SK-N-SH treated with all-trans-retinoic acid at 6 μM for 48 hours (cell line): ENCODE results near the gene PRRT1.

Experiments
- ATAC-seq: fragments of 200-7000 bp; cut with Tn5 transposase; 3 replicates; pipeline ENCODE4 v1.9.1; 2020; ENCODE audit warnings: mild to moderate bottlenecking, moderate library complexity
- BACH2 ChIP-seq: fragments of 250-450 bp; sonication (Bioruptor Pico); IDR thresholded peaks from 2 replicates; pipeline ENCODE4 v1.9.0; 2021; ENCODE audit warnings: mild to moderate bottlenecking, borderline replicate concordance
- CSDC2 ChIP-seq: fragments of 250-450 bp; sonication (Bioruptor Pico); IDR thresholded peaks from 2 replicates; pipeline ENCODE4 v1.5.0; 2020; ENCODE audit warnings: mild to moderate bottlenecking, moderate library complexity
- ESRRG ChIP-seq: fragments of 250-450 bp; sonication (Bioruptor Pico); IDR thresholded peaks from 2 replicates; pipeline ENCODE4 v1.6.1; 2021; ENCODE audit warnings: mild to moderate bottlenecking
- GLIS3 ChIP-seq: fragments of 250-450 bp; sonication (Bioruptor Pico); IDR thresholded peaks from 2 replicates; pipeline ENCODE4 v1.5.0; 2020; ENCODE audit warnings: mild to moderate bottlenecking, moderate library complexity
- ISL1 ChIP-seq: fragments of 250-450 bp; sonication (Bioruptor Pico); IDR thresholded peaks from 2 replicates; pipeline ENCODE4 v2.1.2; 2022; ENCODE audit warnings: mild to moderate bottlenecking, moderate library complexity
- OSR1 ChIP-seq: fragments of 250-450 bp; sonication (Bioruptor Pico); IDR thresholded peaks from 2 replicates; pipeline ENCODE4 v1.8.0; 2022; ENCODE audit warnings: moderate library complexity, mild to moderate bottlenecking, inconsistent platforms
- PPARA ChIP-seq: fragments of 250-450 bp; sonication (Bioruptor Pico); IDR thresholded peaks from 2 replicates; pipeline ENCODE4 v1.5.0; 2020; ENCODE audit warnings: mild to moderate bottlenecking, borderline replicate concordance
- RARB ChIP-seq: fragments of 250-450 bp; sonication (Bioruptor Pico); IDR thresholded peaks from 2 replicates; pipeline ENCODE4 v1.8.0; 2021; ENCODE audit warnings: mild to moderate bottlenecking, moderate library complexity
- SNAI2 ChIP-seq: fragments of 250-450 bp; sonication (Bioruptor Pico); IDR thresholded peaks from 2 replicates; pipeline ENCODE4 v1.5.0; 2020; ENCODE audit warnings: mild to moderate bottlenecking, moderate library complexity
- TOX ChIP-seq: fragments of 250-450 bp; sonication (Bioruptor Pico); IDR thresholded peaks from 2 replicates; pipeline ENCODE4 v1.8.0; 2021; ENCODE audit warnings: mild to moderate bottlenecking, moderate library complexity, borderline replicate concordance
- ZFP3 ChIP-seq: fragments of 250-450 bp; sonication (Bioruptor Pico); IDR thresholded peaks from 2 replicates; pipeline ENCODE4 v1.5.0; 2020; ENCODE audit warnings: mild to moderate bottlenecking, moderate library complexity
- ZFP30 ChIP-seq: fragments of 450-650 bp; formaldehyde crosslinking; IDR thresholded peaks from 2 replicates; pipeline ENCODE4 v1.5.0; 2022; ENCODE audit warnings: mild to moderate bottlenecking, moderate library complexity
- ZNF565 ChIP-seq: fragments of 450-650 bp; formaldehyde crosslinking; conservative IDR thresholded peaks from 2 replicates; pipeline ENCODE4 v1.5.0; 2020; ENCODE audit warnings: low read depth, mild to moderate bottlenecking, moderate library complexity
- ZNF70 ChIP-seq: fragments of 450-650 bp; formaldehyde crosslinking; IDR thresholded peaks from 2 replicates; pipeline ENCODE4 v1.5.0; 2020; ENCODE audit warnings: mild to moderate bottlenecking, moderate library complexity
- ZNF8 ChIP-seq: fragments of 450-650 bp; formaldehyde crosslinking; IDR thresholded peaks from 2 replicates; pipeline ENCODE4 v1.5.0; 2020; ENCODE audit warnings: mild to moderate bottlenecking, moderate library complexity
- TF ChIP-seq, protein P1 (sequence below): fragments of 250-450 bp; sonication (Bioruptor Pico); IDR thresholded peaks from 2 replicates; pipeline ENCODE4 v1.5.1; 2020; ENCODE audit warnings: low read depth, mild to moderate bottlenecking, moderate library complexity
- TF ChIP-seq, protein P2 (sequence below): fragments of 250-450 bp; sonication (Bioruptor Pico); IDR thresholded peaks from 2 replicates; pipeline ENCODE4 v1.5.0; 2020; ENCODE audit warnings: mild to moderate bottlenecking, moderate library complexity
- TF ChIP-seq, protein P3 (sequence below): fragments of 250-450 bp; sonication (Bioruptor Pico); IDR thresholded peaks from 2 replicates; pipeline ENCODE4 v1.8.0; 2020; ENCODE audit warnings: mild to moderate bottlenecking, moderate library complexity, borderline replicate concordance
- TF ChIP-seq, protein P4 (sequence below): fragments of 250-450 bp; sonication (Bioruptor Pico); IDR thresholded peaks from 2 replicates; pipeline ENCODE4 v1.8.0; 2021; ENCODE audit warnings: low read depth, mild to moderate bottlenecking, moderate library complexity, borderline replicate concordance
- TF ChIP-seq, protein P5 (sequence below): fragments of 250-450 bp; sonication (Bioruptor Pico); IDR thresholded peaks from 2 replicates; pipeline ENCODE4 v1.5.1; 2021; ENCODE audit warnings: mild to moderate bottlenecking, moderate library complexity

Gene PRRT1

DNA sequence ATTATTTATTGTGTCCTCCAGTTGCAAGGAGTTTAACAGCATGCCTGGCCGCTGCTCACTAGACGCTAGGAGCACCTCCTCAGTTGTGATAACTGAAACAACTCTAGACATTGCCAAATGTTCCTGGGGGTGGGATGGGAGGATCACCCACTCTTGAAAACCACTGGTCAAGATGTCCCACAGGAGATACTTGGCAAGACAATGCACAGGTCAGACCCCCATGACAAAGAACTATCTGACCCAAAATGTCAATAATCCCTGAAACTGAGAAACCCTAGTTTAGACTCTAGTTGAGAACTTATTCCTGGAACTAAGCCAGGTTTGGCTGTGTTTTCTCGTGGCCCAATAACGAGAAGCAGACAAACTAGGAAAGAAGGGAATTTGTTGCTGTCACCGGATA lies 12.1 kb downstream of the PRRT1 start:
- TF ChIP-seq TOX (CRISPR knock-in tag) (no peak), OSR1 (CRISPR knock-in tag) (no peak), PPARA (no peak), ZNF70 (CRISPR knock-in tag) (no peak), GLIS3 (no peak), ISL1 (CRISPR knock-in tag) (no peak)
- TF ChIP-seq, protein P1, sequence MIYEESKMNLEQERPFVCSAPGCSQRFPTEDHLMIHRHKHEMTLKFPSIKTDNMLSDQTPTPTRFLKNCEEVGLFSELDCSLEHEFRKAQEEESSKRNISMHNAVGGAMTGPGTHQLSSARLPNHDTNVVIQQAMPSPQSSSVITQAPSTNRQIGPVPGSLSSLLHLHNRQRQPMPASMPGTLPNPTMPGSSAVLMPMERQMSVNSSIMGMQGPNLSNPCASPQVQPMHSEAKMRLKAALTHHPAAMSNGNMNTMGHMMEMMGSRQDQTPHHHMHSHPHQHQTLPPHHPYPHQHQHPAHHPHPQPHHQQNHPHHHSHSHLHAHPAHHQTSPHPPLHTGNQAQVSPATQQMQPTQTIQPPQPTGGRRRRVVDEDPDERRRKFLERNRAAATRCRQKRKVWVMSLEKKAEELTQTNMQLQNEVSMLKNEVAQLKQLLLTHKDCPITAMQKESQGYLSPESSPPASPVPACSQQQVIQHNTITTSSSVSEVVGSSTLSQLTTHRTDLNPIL (CRISPR knock-in tag) = no peak
- TF ChIP-seq, protein P2, sequence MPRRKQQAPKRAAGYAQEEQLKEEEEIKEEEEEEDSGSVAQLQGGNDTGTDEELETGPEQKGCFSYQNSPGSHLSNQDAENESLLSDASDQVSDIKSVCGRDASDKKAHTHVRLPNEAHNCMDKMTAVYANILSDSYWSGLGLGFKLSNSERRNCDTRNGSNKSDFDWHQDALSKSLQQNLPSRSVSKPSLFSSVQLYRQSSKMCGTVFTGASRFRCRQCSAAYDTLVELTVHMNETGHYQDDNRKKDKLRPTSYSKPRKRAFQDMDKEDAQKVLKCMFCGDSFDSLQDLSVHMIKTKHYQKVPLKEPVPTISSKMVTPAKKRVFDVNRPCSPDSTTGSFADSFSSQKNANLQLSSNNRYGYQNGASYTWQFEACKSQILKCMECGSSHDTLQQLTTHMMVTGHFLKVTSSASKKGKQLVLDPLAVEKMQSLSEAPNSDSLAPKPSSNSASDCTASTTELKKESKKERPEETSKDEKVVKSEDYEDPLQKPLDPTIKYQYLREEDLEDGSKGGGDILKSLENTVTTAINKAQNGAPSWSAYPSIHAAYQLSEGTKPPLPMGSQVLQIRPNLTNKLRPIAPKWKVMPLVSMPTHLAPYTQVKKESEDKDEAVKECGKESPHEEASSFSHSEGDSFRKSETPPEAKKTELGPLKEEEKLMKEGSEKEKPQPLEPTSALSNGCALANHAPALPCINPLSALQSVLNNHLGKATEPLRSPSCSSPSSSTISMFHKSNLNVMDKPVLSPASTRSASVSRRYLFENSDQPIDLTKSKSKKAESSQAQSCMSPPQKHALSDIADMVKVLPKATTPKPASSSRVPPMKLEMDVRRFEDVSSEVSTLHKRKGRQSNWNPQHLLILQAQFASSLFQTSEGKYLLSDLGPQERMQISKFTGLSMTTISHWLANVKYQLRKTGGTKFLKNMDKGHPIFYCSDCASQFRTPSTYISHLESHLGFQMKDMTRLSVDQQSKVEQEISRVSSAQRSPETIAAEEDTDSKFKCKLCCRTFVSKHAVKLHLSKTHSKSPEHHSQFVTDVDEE (CRISPR knock-in tag) = no peak
- no peak for ATAC-seq

DNA sequence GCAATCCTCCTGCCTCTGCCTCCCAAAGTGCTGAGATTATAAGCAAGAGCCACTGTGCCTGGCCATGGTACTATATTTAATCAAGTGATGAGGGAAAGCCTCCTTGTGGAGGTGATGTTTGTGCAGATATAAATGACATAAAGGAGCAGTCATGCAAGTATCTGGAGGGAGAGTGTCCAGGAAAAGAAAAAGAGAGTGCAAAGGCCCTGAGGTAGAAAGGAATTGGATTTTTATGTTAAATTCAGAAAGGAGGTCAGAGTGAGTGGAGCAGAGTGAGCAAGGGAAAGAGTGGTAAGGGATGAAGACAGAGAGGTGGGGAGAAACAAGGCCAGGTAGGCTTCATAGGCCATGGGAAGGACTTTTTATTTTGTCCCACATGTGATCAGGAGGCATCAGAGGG lies 14.3 kb downstream of the PRRT1 start:
- no peak for ATAC-seq
- TF ChIP-seq, protein P3, sequence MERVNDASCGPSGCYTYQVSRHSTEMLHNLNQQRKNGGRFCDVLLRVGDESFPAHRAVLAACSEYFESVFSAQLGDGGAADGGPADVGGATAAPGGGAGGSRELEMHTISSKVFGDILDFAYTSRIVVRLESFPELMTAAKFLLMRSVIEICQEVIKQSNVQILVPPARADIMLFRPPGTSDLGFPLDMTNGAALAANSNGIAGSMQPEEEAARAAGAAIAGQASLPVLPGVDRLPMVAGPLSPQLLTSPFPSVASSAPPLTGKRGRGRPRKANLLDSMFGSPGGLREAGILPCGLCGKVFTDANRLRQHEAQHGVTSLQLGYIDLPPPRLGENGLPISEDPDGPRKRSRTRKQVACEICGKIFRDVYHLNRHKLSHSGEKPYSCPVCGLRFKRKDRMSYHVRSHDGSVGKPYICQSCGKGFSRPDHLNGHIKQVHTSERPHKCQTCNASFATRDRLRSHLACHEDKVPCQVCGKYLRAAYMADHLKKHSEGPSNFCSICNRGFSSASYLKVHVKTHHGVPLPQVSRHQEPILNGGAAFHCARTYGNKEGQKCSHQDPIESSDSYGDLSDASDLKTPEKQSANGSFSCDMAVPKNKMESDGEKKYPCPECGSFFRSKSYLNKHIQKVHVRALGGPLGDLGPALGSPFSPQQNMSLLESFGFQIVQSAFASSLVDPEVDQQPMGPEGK (CRISPR knock-in tag) = no peak
- TF ChIP-seq SNAI2 (CRISPR knock-in tag) (no peak), BACH2 (CRISPR knock-in tag) (no peak), GLIS3 (no peak), TOX (CRISPR knock-in tag) (no peak), ESRRG (CRISPR knock-in tag) (no peak), OSR1 (CRISPR knock-in tag) (no peak), ZFP3 (CRISPR knock-in tag) (no peak), RARB (CRISPR knock-in tag) (no peak), CSDC2 (no peak), ZNF565 (CRISPR knock-in tag) (no peak), ZFP30 (CRISPR knock-in tag) (no peak), ZNF8 (no peak)
- TF ChIP-seq, protein P4, sequence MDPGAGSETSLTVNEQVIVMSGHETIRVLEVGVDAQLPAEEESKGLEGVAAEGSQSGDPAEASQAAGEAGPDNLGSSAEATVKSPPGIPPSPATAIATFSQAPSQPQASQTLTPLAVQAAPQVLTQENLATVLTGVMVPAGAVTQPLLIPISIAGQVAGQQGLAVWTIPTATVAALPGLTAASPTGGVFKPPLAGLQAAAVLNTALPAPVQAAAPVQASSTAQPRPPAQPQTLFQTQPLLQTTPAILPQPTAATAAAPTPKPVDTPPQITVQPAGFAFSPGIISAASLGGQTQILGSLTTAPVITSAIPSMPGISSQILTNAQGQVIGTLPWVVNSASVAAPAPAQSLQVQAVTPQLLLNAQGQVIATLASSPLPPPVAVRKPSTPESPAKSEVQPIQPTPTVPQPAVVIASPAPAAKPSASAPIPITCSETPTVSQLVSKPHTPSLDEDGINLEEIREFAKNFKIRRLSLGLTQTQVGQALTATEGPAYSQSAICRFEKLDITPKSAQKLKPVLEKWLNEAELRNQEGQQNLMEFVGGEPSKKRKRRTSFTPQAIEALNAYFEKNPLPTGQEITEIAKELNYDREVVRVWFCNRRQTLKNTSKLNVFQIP = no peak
- TF ChIP-seq, protein P5, sequence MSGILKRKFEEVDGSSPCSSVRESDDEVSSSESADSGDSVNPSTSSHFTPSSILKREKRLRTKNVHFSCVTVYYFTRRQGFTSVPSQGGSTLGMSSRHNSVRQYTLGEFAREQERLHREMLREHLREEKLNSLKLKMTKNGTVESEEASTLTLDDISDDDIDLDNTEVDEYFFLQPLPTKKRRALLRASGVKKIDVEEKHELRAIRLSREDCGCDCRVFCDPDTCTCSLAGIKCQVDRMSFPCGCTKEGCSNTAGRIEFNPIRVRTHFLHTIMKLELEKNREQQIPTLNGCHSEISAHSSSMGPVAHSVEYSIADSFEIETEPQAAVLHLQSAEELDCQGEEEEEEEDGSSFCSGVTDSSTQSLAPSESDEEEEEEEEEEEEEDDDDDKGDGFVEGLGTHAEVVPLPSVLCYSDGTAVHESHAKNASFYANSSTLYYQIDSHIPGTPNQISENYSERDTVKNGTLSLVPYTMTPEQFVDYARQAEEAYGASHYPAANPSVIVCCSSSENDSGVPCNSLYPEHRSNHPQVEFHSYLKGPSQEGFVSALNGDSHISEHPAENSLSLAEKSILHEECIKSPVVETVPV (CRISPR knock-in tag) = no peak

DNA sequence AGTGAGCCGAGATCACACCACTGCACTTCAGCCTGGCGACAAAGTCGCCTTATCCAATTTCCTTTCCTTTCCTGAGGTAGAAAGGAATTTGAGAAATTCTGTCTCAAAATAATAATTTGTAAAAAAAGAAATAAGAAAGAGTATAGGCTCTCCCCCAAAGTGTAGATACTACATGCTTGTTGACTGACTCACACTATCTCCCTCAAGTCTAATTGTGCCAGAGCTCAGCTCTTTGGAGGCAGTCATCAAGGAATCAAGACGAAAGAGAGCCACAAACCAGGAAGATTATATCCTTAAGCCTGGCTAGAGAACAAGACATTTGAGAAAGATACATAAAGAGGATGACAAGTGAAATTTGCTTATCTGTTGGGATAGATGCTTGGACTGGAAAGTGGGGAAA lies 18.0 kb downstream of the PRRT1 start:
- no peak for TF ChIP-seq ESRRG (CRISPR knock-in tag)
- no peak for TF ChIP-seq OSR1 (CRISPR knock-in tag)
- TF ChIP-seq, protein P1 (CRISPR knock-in tag) = no peak
- no peak for TF ChIP-seq TOX (CRISPR knock-in tag)
- TF ChIP-seq, protein P3 (CRISPR knock-in tag) = no peak
- TF ChIP-seq, protein P5 (CRISPR knock-in tag) = no peak
- no peak for ATAC-seq
